H1 (cell line): ENCODE data around the gene CD40LG. TPM values are rescaled to one million over a fixed set of nuclear protein-coding genes. Genes with fewer than 3 reads are reported as not detected.

Experiments used
- CTCF ChIA-PET: fragments of 300-600 bp; sonication (Branson Sonifier 250); formaldehyde crosslinking; loops from one replicate; lab custom pipeline; 2021; ENCODE audit not compliant: partially characterized antibody; lab: Charles Lee
- POLR2A ChIA-PET: fragments of 300-600 bp; sonication (Branson Sonifier 250); formaldehyde crosslinking; loops from one replicate; lab custom pipeline; 2021; ENCODE audit warnings: inconsistent platforms; ENCODE audit not compliant: partially characterized antibody; lab: Charles Lee
- DNase-seq, 2 experiments: peaks; one replicate each; pipeline versions ENCODE4 v3.0.0 to v3.0.0-alpha.2; 2010 to 2022; ENCODE audit warnings: low spot score in 2 of 2, low read depth in 1 of 2, mixed read lengths in 1 of 2
- FAIRE-seq: peaks from 2 replicates; lab custom pipeline; 2011; peaks lifted over from hg19 to GRCh38; lab: Jason Lieb, UNC
- H2AFZ ChIP-seq: 2 replicates; pipeline ENCODE4 v1.8.1; 2012; ENCODE audit warnings: low read length, inconsistent platforms
- H2AK5ac ChIP-seq: 2 replicates; pipeline ENCODE4 v1.6.1; 2013; ENCODE audit warnings: low read depth, low read length
- H2BK120ac ChIP-seq: replicated peaks from 2 replicates; pipeline ENCODE3; 2013; ENCODE audit warnings: low read depth, low read length, inconsistent platforms
- H2BK12ac ChIP-seq: 2 replicates; pipeline ENCODE4 v1.6.1; 2013; ENCODE audit warnings: low read depth, low read length
- H2BK15ac ChIP-seq: 2 replicates; pipeline ENCODE4 v1.6.1; 2013; ENCODE audit warnings: low read length
- H2BK20ac ChIP-seq: 2 replicates; pipeline ENCODE4 v1.6.1; 2013; ENCODE audit warnings: low read length
- H2BK5ac ChIP-seq: 2 replicates; pipeline ENCODE4 v1.6.1; 2013; ENCODE audit warnings: low read depth, low read length
- H3K14ac ChIP-seq: 2 replicates; pipeline ENCODE4 v1.6.1; 2013; ENCODE audit warnings: inconsistent platforms; ENCODE audit not compliant: insufficient read length
- H3K18ac ChIP-seq: 2 replicates; pipeline ENCODE4 v1.6.1; 2013; ENCODE audit warnings: low read length; ENCODE audit errors: extremely low read depth
- H3K23ac ChIP-seq: 2 replicates; pipeline ENCODE4 v1.6.1; 2013; ENCODE audit warnings: inconsistent platforms; ENCODE audit not compliant: insufficient read length
- H3K23me2 ChIP-seq: 2 replicates; pipeline ENCODE4 v1.6.1; 2013; ENCODE audit warnings: low read depth, low read length
- H3K27ac ChIP-seq: 2 replicates; pipeline ENCODE4 v1.6.1; 2011; ENCODE audit warnings: low read depth, low read length, inconsistent platforms
- H3K27me3 ChIP-seq, 4 experiments: replicated peaks in 1 of 4; 1 replicate in 1 of 4; 2 replicates in 3 of 4; pipeline versions ENCODE4 v1.6.1 to v1.8.1; 2011 to 2013; ENCODE audit warnings: low read length in 3 of 4, mild to moderate bottlenecking in 3 of 4, inconsistent platforms in 2 of 4, mixed read lengths in 2 of 4, moderate library complexity in 1 of 4; ENCODE audit not compliant: control insufficient read depth in 3 of 4, insufficient read depth in 3 of 4; ENCODE audit errors: extremely low read depth in 1 of 4
- H3K36me3 ChIP-seq, 4 experiments: 2 replicates each; pipeline versions ENCODE4 v1.6.1 to v1.8.1; 2011 to 2013; ENCODE audit warnings: mild to moderate bottlenecking in 4 of 4, low read length in 3 of 4, moderate library complexity in 2 of 4, control low read depth in 1 of 4, inconsistent platforms in 1 of 4; ENCODE audit not compliant: insufficient read depth in 4 of 4, control insufficient read depth in 2 of 4
- H3K4ac ChIP-seq: replicated peaks from 2 replicates; pipeline ENCODE3; 2013; ENCODE audit warnings: low read length, low read depth, mixed read lengths, inconsistent platforms; ENCODE audit not compliant: insufficient read length
- H3K4me1 ChIP-seq, 4 experiments: replicated peaks in 1 of 4; 1 replicate in 1 of 4; 2 replicates in 3 of 4; pipeline versions ENCODE4 v1.6.1 to v1.8.1; 2011 to 2013; ENCODE audit warnings: low read length in 3 of 4, inconsistent platforms in 2 of 4, mixed read lengths in 1 of 4; ENCODE audit not compliant: insufficient read depth in 4 of 4, control insufficient read depth in 3 of 4
- H3K4me2 ChIP-seq, 2 experiments: 2 replicates each; pipeline versions ENCODE4 v1.6.1 to v1.8.1; 2011 to 2013; ENCODE audit warnings: low read depth in 2 of 2, low read length in 2 of 2, control low read depth in 1 of 2, inconsistent platforms in 1 of 2, mild to moderate bottlenecking in 1 of 2; ENCODE audit not compliant: insufficient read depth in 1 of 2
- H3K4me3 ChIP-seq, 4 experiments: fragments of 200-600, 300-600 bp in 1 of 4; sonication (generic), shearing (Covaris generic), sonication (Bioruptor Twin) in 1 of 4; 2 replicates each; pipeline versions ENCODE4 v1.5.1 to v1.8.1; 2011 to 2016; ENCODE audit warnings: low read length in 4 of 4, low read depth in 3 of 4, control low read depth in 2 of 4, inconsistent platforms in 2 of 4, mild to moderate bottlenecking in 2 of 4, mixed read lengths in 1 of 4, moderate library complexity in 1 of 4; ENCODE audit not compliant: insufficient read depth in 2 of 4; ENCODE audit errors: extremely low read depth in 1 of 4
- H3K56ac ChIP-seq: replicated peaks from 2 replicates; pipeline ENCODE3; 2013; ENCODE audit warnings: low read depth, mild to moderate bottlenecking, mixed read lengths, low read length, inconsistent platforms; ENCODE audit not compliant: insufficient read length
- H3K79me1 ChIP-seq: 2 replicates; pipeline ENCODE4 v1.6.1; 2013; ENCODE audit warnings: low read depth, low read length, control low read depth
- H3K79me2 ChIP-seq, 2 experiments: 2 replicates each; pipeline versions ENCODE4 v1.6.1 to v1.8.1; 2012 to 2013; ENCODE audit warnings: low read length in 2 of 2, mild to moderate bottlenecking in 2 of 2, inconsistent platforms in 1 of 2; ENCODE audit not compliant: insufficient read depth in 2 of 2, control insufficient read depth in 1 of 2
- H3K9ac ChIP-seq, 4 experiments: replicated peaks in 1 of 4; 1 replicate in 1 of 4; 2 replicates in 3 of 4; pipeline versions ENCODE4 v1.6.1 to v1.8.1; 2011 to 2013; ENCODE audit warnings: low read depth in 3 of 4, low read length in 3 of 4, control low read depth in 2 of 4, mild to moderate bottlenecking in 2 of 4, moderate library complexity in 2 of 4, inconsistent platforms in 1 of 4; ENCODE audit errors: extremely low read depth in 1 of 4
- H3K9me3 ChIP-seq, 2 experiments: 2 replicates each; pipeline versions ENCODE4 v1.6.1 to v1.8.1; 2012 to 2013; ENCODE audit warnings: mild to moderate bottlenecking in 2 of 2, moderate library complexity in 2 of 2, control low read depth in 1 of 2, inconsistent platforms in 1 of 2, low read depth in 1 of 2, low read length in 1 of 2, mixed read lengths in 1 of 2; ENCODE audit not compliant: insufficient read depth in 2 of 2
- H4K20me1 ChIP-seq, 2 experiments: replicated peaks in 1 of 2; 2 replicates each; pipeline versions ENCODE3 to v1.8.1; 2011 to 2013; ENCODE audit warnings: inconsistent platforms in 2 of 2, low read length in 2 of 2, mild to moderate bottlenecking in 1 of 2; ENCODE audit not compliant: insufficient read depth in 2 of 2, control insufficient read depth in 1 of 2
- H4K5ac ChIP-seq: 2 replicates; pipeline ENCODE4 v1.6.1; 2013; ENCODE audit warnings: low read length, low read depth, mixed read lengths, inconsistent platforms; ENCODE audit not compliant: insufficient read length
- H4K8ac ChIP-seq: 2 replicates; pipeline ENCODE4 v1.8.0; 2013; ENCODE audit warnings: mild to moderate bottlenecking, moderate library complexity, low read length, inconsistent platforms; ENCODE audit not compliant: insufficient read depth; ENCODE audit errors: extremely low read depth
- H4K91ac ChIP-seq: replicated peaks from 2 replicates; pipeline ENCODE3; 2013; ENCODE audit warnings: low read length, mixed read lengths, inconsistent platforms; ENCODE audit not compliant: insufficient read length
- E2F6 ChIP-seq: IDR thresholded peaks from 2 replicates; pipeline ENCODE4 v1.6.1; 2012; ENCODE audit warnings: inconsistent platforms
- SIX5 ChIP-seq: IDR thresholded peaks from 2 replicates; pipeline ENCODE4 v1.6.1; 2011; ENCODE audit warnings: mild to moderate bottlenecking, low read depth, low read length
- SRF ChIP-seq: IDR thresholded peaks from 2 replicates; pipeline ENCODE4 v1.6.1; 2011; ENCODE audit warnings: mild to moderate bottlenecking, low read depth, low read length, moderate library complexity
- WGBS, 2 experiments: shearing (Covaris generic) in 1 of 2; methylation state at CpG; one replicate each; pipeline versions ENCODE4 v1.1.6 to v1.1.7; 2013 to 2015; ENCODE audit warnings: low lambda C conversion rate in 2 of 2, mixed read lengths in 2 of 2, inconsistent platforms in 1 of 2, low coverage in 1 of 2, missing lambda C conversion rate in 1 of 2; ENCODE audit not compliant: insufficient replicate concordance in 2 of 2, insufficient coverage in 1 of 2, insufficient read length in 1 of 2; ENCODE audit errors: extremely low coverage in 1 of 2, missing lambda C conversion rate in 1 of 2; 5-methylcytosine and 5-hydroxymethylcytosine counted together
- polyA plus RNA-seq, 7 experiments: library from polyadenylated mRNA; depleted of rRNA in 3 of 7; stranded (reverse) in 5 of 7; unstranded in 2 of 7; fragments of >200 nt in 5 of 7; fragments of 200-250 nt in 2 of 7; gene quantifications; 1 replicate in 5 of 7; 2 replicates in 1 of 7; 4 replicates in 1 of 7; pipeline versions ENCODE4 v1.2.1 to v1.2.3, GENCODE V29; 2011 to 2013; ENCODE audit warnings: missing spikeins in 2 of 7, mixed read lengths in 2 of 7
- total RNA-seq: library from RNA; stranded (reverse); fragmentation: NEBNext Ultra II Directional; extraction: Animal tissue kit (Norgen Biotek cat#: 25700); gene quantifications from 2 replicates; pipeline ENCODE4 v1.2.1, GENCODE V29; 2021

CD40LG gene
- total and polyA plus RNA-seq, 2 of the 8 experiments (the other 6 are each of a cell fraction or from before 2014, with no cell fraction given): not detected

GRCh38 chrX:136626237-136626636 lies 21.7 kb upstream of the CD40LG start:
- TF ChIP-seq E2F6: no peak
- no peak for TF ChIP-seq SRF
- TF ChIP-seq SIX5: no peak
- CTCF ChIA-PET: interaction anchor here (1.9 kb wide), 1 partner anchor 69 kb away, joined by 4 read pairs; no protein-coding TSS in a partner anchor

More at GRCh38 chrX:136626237-136626636, 21.7 kb upstream of the CD40LG start:
- Histone ChIP-seq H3K36me3 (no peaks in the 10 kb centered on the region), H3K18ac (no peak overlapping the region), H2BK5ac (no peak overlapping the region), H3K79me2 (no peaks in the 10 kb centered on the region), H2BK20ac (no peak overlapping the region), H3K23me2 (no peaks in the 10 kb centered on the region), H4K20me1 (no peaks in the 10 kb centered on the region), H3K4ac (no peak overlapping the region), H2BK12ac (no peak overlapping the region), H3K27me3 (no peaks in the 10 kb centered on the region), H3K4me3 (no peak overlapping the region), H3K79me1 (no peaks in the 10 kb centered on the region), H2BK120ac (no peak overlapping the region), H3K4me1 (no peaks in the 10 kb centered on the region), H4K91ac (no peak overlapping the region), H4K8ac (no peak overlapping the region), H3K14ac (no peak overlapping the region), H4K5ac (no peak overlapping the region), H2AFZ (no peak overlapping the region), H3K4me2 (no peak overlapping the region), H2BK15ac (no peak overlapping the region), H3K9me3 (no peaks in the 10 kb centered on the region), H3K27ac (no peak overlapping the region), H3K56ac (no peak overlapping the region), H2AK5ac (no peak overlapping the region), H3K23ac (no peak overlapping the region), H3K9ac (no peak overlapping the region)
- POLR2A ChIA-PET: no interaction called here
- WGBS, 2 experiments: 76% methylated on average over 2 of the region's 2 CpGs; no CpG with 5 or more reads in 1 of the 2 experiments
- FAIRE-seq (no peak), DNase-seq (no peak)
